ENCODE results near the gene TRABD.

- no peak for TF ChIP-seq CTCF (IDR thresholded peaks at IDR 0.05 in 4 of 5, conservative IDR thresholded peaks at IDR 0.05 in 1 of 5)
- peak in 1 of 2 donors; percentile 12 for TF ChIP-seq POLR2A (IDR thresholded peaks at IDR 0.05)
Observed at GRCh38 chr22:50205781-50206569, 20.3 kb downstream of the TRABD start.

Data from gastrocnemius medialis (tissue), 4 donors.